Nephron progenitor cell (in vitro differentiated cells): ENCODE results near the gene ARHGEF4.
A peak's percentile ranks its signal among the peaks of the same experiment; 100 is the strongest.

Experiments
- DNase-seq: peaks from one replicate; pipeline ENCODE4 v3.0.0; 2021
- H3K27ac Mint-ChIP-seq: 2 replicates; pipeline ENCODE4 v1.8.0; 2021; ENCODE audit warnings: mild to moderate bottlenecking, moderate library complexity, mixed read lengths
- H3K27me3 Mint-ChIP-seq: 2 replicates; pipeline ENCODE4 v1.8.0; 2021; ENCODE audit warnings: mild to moderate bottlenecking, low read depth, mixed read lengths; ENCODE audit not compliant: poor library complexity
- H3K36me3 Mint-ChIP-seq: 2 replicates; pipeline ENCODE4 v1.8.0; 2021; ENCODE audit warnings: low read depth, mixed read lengths
- H3K4me1 Mint-ChIP-seq: 2 replicates; pipeline ENCODE4 v1.8.0; 2021; ENCODE audit warnings: mixed read lengths
- H3K4me3 Mint-ChIP-seq: 2 replicates; pipeline ENCODE4 v1.8.0; 2021; ENCODE audit warnings: mild to moderate bottlenecking, moderate library complexity, mixed read lengths
- H3K9me3 Mint-ChIP-seq: 2 replicates; pipeline ENCODE4 v1.8.0; 2021; ENCODE audit warnings: mild to moderate bottlenecking, moderate library complexity, mixed read lengths
- CTCF ChIP-seq: fragments of 200-600 bp; sonication (generic); IDR thresholded peaks from 2 replicates; pipeline ENCODE4 v1.5.0; 2021; ENCODE audit warnings: antibody characterized with exemption

ARHGEF4 gene

GRCh38 chr2:130870779-130871178 lies 34.1 kb downstream of the ARHGEF4 start:
- H3K36me3 Mint-ChIP-seq: no peaks in the 10 kb centered on the region
- peaks cover 9% of the 10 kb centered on the region for H3K27me3 Mint-ChIP-seq
- peaks cover 7% of the 10 kb centered on the region for H3K9me3 Mint-ChIP-seq
- peaks cover 16% of the 10 kb centered on the region for H3K4me1 Mint-ChIP-seq
- no peak for DNase-seq
- H3K27ac Mint-ChIP-seq: no peak overlapping the region
- H3K4me3 Mint-ChIP-seq: no peak overlapping the region
- no peak for TF ChIP-seq CTCF

DNA sequence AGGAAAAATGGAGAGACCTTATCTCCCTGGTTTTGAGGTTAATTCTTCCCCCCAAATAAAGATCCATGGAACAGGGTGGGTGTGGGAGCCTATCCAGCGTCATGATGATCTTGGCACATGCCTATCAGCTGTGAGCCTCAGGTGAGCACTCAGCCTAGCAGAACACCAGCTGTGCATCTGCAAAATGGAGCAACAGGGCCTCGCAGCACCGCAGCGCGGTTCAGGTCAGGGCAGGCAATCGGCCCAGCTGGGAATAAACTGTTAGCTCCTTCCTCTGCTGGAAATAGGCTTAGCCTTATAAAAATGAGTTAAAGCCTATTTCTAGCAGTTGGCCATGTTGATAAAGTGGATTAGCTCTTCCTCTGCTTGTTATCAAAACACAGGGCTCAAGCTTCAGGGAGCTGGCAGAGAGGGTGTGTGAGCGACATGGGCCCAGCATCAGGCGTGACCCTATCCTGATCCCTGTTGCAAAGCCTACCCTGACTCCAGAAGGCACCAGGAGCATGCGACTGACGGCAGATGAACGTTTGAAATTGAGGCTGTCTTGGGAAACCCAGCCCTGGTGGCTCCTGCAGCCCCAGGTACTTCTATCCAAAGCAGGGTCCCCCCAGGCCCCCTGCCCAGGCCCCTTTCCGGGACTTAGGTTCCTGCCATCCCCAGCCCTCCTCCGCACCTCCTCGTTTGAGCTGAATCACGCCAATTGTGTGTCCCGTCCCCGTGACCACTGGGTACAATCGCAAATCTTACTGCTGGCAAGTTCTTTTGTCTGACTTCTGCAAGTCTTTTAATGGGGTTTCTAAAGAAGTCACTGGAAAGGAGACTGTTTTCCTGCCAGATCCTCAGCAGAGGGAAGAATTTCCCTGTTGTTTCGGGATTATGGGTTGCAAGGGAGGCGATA lies 35.4 kb downstream of the ARHGEF4 start:
- Mint-ChIP-seq H3K27ac (peak overlapping the region; percentile 43), H3K9me3 (peaks cover 16% of the 10 kb centered on the region), H3K27me3 (peaks cover 9% of the 10 kb centered on the region), H3K4me3 (no peak overlapping the region), H3K4me1 (peaks cover 18% of the 10 kb centered on the region), H3K36me3 (no peaks in the 10 kb centered on the region)
- TF ChIP-seq CTCF: no peak
- no peak for DNase-seq

DNA sequence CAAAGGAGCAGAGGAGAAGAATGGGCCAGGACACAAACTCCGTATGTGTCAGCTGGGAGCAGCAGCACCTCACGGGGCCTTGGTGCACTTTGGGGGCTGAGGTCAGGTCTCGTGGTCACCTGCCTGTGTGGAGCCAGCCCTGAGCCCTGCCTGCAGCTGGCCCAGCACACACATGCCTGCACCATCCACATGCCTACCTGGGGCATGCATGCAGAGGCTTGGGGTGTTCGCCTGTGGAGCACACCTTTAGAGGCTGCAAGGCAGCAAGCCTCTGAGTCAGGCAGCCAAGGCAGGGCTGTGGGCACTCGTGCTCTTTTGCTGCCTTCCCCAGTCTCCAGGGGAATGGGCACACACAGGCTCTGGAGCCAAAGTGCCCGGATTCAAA lies 36.0 kb downstream of the ARHGEF4 start:
- H3K36me3 Mint-ChIP-seq: no peaks in the 10 kb centered on the region
- H3K9me3 Mint-ChIP-seq: peaks cover 17% of the 10 kb centered on the region
- H3K4me3 Mint-ChIP-seq: no peak overlapping the region
- peaks cover 9% of the 10 kb centered on the region for H3K27me3 Mint-ChIP-seq
- no peak for DNase-seq
- peak overlapping the region; percentile 43 for H3K27ac Mint-ChIP-seq
- no peak for TF ChIP-seq CTCF
- peaks cover 18% of the 10 kb centered on the region for H3K4me1 Mint-ChIP-seq

- Mint-ChIP-seq H3K9me3 (peaks cover 25% of the 10 kb centered on the region), H3K27ac (no peak overlapping the region), H3K36me3 (no peaks in the 10 kb centered on the region), H3K27me3 (peaks cover 7% of the 10 kb centered on the region), H3K4me3 (no peak overlapping the region), H3K4me1 (peaks cover 18% of the 10 kb centered on the region)
- DNase-seq: peak; percentile 78
- TF ChIP-seq CTCF: peak; percentile 63
These were observed 37.1 kb downstream of the ARHGEF4 start for GRCh38 chr2:130873700-130874346.

DNA sequence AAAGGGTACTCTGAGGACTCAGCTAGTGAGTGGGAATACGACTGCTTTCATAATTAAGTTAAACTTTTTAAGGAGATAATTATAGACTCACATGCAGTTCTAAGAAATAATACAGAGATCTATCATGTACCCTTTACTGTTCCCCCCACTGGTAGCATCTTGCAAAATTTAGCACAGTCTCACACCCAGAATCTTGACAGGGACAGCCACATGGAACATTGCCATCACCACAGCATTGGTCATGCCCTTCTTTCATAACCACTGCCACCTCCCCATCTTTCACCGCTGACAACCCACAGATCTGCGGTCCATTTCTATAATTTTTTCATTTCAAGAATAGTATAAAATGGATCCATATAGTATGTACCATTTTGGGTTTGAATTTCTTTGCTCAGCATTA lies 37.8 kb downstream of the ARHGEF4 start:
- TF ChIP-seq CTCF: no peak
- H3K36me3 Mint-ChIP-seq: no peaks in the 10 kb centered on the region
- peaks cover 18% of the 10 kb centered on the region for H3K4me1 Mint-ChIP-seq
- no peak overlapping the region for H3K27ac Mint-ChIP-seq
- H3K9me3 Mint-ChIP-seq: peaks cover 27% of the 10 kb centered on the region
- H3K4me3 Mint-ChIP-seq: no peak overlapping the region
- H3K27me3 Mint-ChIP-seq: peaks cover 3% of the 10 kb centered on the region
- DNase-seq: no peak
